Measurements from ENCODE around the gene KRTAP10-11.

DNA sequence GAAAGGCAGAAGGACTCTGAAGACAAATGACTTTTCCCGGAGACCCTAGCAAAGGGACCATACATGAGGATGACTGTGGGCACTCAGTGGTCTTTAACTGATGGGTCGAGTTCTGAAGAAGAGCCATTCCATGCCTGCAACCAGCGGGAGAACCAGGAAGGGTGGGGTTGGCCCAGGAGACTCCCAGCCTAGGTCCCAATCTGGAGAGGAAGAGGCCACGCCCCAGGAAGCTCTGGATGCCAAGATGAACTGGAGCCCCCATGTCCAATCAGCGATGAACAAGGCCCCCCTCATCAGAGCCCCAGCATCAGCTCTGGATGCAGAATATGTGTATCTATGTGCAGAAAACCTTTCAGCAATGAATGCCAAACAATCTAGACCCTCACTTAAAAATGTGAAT lies 5.5 kb upstream of the KRTAP10-11 start:
- no peak for TF ChIP-seq POLR2AphosphoS5 (IDR thresholded peaks at IDR 0.05; ENCODE audit: low read depth, low read length)
- no peak for TF ChIP-seq SIN3A (IDR thresholded peaks at IDR 0.05; ENCODE audit: borderline replicate concordance, low read depth, low read length)
- no peak for TF ChIP-seq FOXJ3 (CRISPR knock-in tag; IDR thresholded peaks at IDR 0.05)
- TF ChIP-seq CTCF (IDR thresholded peaks at IDR 0.05): no peak
- no peak for TF ChIP-seq RAD21 (IDR thresholded peaks at IDR 0.05; ENCODE audit: low read length)
- no peak for TF ChIP-seq RFX5 (IDR thresholded peaks at IDR 0.05; ENCODE audit: low read length)
- TF ChIP-seq MXI1 (IDR thresholded peaks at IDR 0.05; ENCODE audit: low read depth, low read length): no peak
- no peak for TF ChIP-seq EZH2phosphoT487 (IDR thresholded peaks at IDR 0.05; ENCODE audit: borderline replicate concordance, low read depth)
- no peak for TF ChIP-seq NFIC (IDR thresholded peaks at IDR 0.05; ENCODE audit: borderline replicate concordance)
- no peak for TF ChIP-seq EP300 (IDR thresholded peaks at IDR 0.05; ENCODE audit: borderline replicate concordance in 1 of 2, low read depth in 1 of 2, low read length in 1 of 2)
- TF ChIP-seq, protein P1, sequence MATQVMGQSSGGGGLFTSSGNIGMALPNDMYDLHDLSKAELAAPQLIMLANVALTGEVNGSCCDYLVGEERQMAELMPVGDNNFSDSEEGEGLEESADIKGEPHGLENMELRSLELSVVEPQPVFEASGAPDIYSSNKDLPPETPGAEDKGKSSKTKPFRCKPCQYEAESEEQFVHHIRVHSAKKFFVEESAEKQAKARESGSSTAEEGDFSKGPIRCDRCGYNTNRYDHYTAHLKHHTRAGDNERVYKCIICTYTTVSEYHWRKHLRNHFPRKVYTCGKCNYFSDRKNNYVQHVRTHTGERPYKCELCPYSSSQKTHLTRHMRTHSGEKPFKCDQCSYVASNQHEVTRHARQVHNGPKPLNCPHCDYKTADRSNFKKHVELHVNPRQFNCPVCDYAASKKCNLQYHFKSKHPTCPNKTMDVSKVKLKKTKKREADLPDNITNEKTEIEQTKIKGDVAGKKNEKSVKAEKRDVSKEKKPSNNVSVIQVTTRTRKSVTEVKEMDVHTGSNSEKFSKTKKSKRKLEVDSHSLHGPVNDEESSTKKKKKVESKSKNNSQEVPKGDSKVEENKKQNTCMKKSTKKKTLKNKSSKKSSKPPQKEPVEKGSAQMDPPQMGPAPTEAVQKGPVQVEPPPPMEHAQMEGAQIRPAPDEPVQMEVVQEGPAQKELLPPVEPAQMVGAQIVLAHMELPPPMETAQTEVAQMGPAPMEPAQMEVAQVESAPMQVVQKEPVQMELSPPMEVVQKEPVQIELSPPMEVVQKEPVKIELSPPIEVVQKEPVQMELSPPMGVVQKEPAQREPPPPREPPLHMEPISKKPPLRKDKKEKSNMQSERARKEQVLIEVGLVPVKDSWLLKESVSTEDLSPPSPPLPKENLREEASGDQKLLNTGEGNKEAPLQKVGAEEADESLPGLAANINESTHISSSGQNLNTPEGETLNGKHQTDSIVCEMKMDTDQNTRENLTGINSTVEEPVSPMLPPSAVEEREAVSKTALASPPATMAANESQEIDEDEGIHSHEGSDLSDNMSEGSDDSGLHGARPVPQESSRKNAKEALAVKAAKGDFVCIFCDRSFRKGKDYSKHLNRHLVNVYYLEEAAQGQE (IDR thresholded peaks at IDR 0.05; ENCODE audit: low read depth, low read length): no peak
- TF ChIP-seq CHD2 (IDR thresholded peaks at IDR 0.05; ENCODE audit: low read length, partially characterized antibody): no peak

Data from SK-N-SH (cell line).